GM18873 (cell line): ENCODE data around the gene PBRM1.
A peak's percentile ranks its signal among the peaks of the same experiment; 100 is the strongest.
"Not testable (repeated sequence)": the region's sequence is repeated elsewhere in the genome, so short reads cannot be mapped to it uniquely, and the experiment has no call there.

Experiments used
- ATAC-seq: cut with Tn5 transposase; IDR thresholded peaks from one replicate; pipeline ENCODE4 v1.9.1; 2021; ENCODE audit warnings: mild to moderate bottlenecking, moderate library complexity, moderate number of reproducible peaks; ENCODE audit not compliant: unreplicated experiment, low FRiP score

Gene PBRM1

DNA sequence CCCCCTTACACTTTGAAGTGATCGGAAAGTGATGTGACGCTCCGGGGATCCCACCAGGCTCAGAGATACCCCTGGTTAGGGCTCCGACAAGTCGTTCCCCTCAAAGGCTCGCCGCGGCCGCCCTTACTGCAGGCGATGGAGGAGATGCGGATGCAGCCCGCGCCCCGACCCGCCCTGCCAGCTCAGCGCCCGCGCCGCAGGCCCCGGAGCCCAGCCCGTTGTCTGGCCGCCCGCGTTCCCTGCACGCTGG is 19.6 kb upstream of the PBRM1 start:
- ATAC-seq: no peak

DNA sequence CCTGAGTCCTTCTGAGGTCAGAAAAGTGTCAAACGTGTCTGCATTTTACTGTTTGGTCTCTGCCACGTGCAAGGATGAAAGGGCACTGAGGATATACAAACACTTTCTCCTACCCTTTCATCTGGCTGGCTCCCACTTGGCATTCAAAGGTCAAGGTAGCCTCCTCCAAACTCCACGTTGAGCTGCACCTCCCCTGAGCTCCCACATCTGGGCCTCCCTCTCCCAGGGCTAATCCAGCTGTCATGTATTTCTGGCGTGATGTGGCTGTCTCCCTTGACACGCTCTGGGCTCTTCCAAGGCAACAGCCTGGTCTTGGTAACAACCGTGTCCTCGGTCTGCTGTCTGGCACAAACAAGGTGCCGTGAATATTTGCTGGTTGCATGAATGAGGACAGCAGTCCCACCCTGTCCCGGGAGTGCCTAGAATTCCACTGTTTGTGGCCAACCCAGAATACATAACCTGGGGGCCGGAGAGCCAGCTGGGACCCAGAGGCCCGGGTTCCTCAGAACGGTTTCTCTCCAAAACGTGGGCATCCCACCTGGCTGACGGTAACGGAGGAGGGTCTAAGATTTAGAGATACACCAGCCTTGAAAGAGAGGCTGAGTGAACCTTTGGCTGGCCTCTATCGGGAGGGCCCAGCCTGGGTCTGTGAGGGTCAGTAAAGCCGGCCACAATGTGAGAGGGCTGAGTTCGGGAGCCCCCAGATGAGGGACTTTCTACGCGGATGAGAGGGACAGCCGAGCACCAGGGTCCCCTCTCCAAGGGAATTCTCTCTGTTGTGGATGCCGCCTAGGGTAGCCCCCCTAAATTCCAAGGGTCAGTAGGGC is 19.1 kb upstream of the PBRM1 start:
- ATAC-seq: no peak

GRCh38 chr3:52703341-52703740 is 17.6 kb upstream of the PBRM1 start:
- ATAC-seq: no peak

GRCh38 chr3:52697632-52697965 is 11.9 kb upstream of the PBRM1 start:
- ATAC-seq: no peak

DNA sequence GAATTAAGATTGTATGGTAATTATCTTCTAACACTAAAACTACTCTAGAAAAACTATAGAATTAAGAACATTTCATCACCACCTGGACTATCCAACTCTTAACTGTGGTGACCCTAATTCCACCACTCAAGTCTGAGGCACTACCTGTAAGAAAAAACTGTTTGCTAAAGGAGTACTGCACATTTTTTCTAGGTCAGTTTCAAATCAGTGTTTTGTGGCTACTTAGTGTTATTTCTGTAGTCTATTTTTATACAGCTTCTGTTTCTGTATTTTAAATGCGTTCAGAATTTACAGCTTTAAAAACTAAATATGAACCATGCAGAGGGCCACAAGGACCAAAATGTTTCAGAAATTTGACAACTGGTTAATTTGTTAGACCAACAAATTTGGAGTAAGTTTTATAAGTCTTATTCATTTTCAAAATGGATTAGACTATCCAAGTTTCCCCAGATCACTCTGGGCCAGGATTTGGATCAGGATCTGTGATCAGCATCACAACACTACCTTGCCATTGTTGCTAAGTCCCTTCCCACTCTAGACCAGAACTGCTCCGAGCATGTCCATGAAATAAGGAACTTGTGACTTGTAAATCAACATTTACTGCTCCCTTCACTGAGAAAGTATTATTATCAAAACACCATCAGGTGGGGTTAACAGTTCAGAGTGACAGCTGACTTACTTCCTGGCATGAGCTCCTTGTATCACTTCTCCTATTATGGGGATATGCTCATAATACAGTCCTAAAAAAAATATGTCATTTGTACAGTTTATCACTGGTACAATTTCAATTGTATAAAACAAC is 11.3 kb upstream of the PBRM1 start:
- no peak for ATAC-seq

GRCh38 chr3:52695798-52696671 is 10.3 kb upstream of the PBRM1 start:
- ATAC-seq: no peak

GRCh38 chr3:52694528-52695189 is 8.9 kb upstream of the PBRM1 start:
- no peak for ATAC-seq

GRCh38 chr3:52693071-52693470 is 7.4 kb upstream of the PBRM1 start:
- no peak for ATAC-seq

DNA sequence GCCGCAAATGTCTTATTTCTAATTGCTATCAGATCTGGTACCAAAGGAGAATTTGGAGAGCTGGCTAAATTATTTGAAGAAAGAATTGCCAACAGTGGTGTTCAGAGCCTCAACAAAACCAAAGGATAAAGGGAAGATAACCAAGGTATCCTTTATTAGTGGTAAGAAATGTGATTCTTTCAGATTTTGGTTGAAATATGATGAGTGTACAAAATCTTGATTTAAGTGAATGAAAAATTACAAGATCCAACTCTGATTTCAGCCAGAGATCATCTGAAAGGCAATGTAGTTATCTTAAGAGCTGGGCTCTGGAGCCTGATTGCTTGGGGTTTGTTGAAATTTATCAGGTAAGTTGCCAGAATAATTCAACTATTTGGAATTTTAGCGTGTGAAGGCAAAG is 4.8 kb upstream of the PBRM1 start:
- ATAC-seq: no peak

DNA sequence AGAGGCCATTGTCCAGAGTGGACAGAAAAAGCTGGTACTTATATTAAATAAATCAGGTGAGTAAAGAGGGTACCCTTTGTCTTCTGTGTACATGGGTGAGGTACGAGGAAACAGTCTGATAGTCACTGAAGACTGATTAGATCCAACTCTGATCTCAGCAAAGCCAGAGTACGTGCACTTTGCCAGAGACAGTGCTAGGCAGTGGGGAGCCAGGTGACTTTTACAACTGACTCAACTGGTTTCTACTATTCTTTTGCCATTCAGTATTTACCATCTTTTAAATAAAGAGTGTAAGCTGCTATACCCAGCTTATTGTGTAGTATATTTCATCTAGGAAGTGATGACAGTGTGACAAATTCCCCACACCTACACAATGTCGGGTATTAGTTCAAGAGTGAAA is 3.4 kb upstream of the PBRM1 start:
- no peak for ATAC-seq

- no peak for ATAC-seq
Observed at GRCh38 chr3:52688266-52688665, 2.6 kb upstream of the PBRM1 start.

GRCh38 chr3:52685285-52685708 is 416 bp downstream of the PBRM1 start:
- peak; percentile 58 for ATAC-seq

DNA sequence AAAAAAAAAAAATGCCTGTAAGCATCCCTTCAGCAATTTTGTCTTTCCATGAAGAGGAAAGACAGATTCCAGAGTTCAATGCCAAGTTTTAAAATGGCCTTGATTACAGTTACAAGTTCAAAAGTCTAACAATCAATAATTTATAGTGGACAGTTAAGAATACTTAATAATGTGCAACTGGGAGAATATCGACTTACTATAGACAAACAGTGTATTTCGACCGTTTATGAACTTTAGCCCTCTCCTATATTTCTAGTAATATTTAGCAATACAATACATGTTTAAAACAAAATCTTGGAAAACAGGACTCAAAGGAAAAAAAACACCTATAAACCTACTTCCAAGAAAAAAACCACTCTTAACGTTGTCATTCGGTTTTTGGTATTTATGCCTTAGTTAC is 1.5 kb downstream of the PBRM1 start:
- ATAC-seq: no peak

DNA sequence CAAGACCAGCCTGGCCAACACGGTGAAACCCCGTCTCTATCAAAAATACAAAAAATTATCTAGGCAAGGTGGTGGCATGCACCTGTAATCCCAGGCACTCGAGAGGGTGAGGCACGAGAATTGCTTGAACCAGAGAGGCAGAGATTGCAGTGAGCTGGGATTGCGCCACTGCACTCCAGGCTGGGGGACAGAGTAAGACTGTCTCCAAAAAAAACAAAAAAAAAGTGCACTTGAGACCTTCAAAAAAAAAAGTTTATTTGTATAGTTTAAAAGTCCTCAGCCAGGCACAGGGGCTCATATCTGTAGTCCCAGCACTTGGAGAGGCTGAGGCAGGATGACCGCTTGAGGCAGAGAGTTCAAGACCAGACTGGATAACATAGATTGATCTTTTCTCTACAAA is 2.1 kb downstream of the PBRM1 start:
- no peak for ATAC-seq

DNA sequence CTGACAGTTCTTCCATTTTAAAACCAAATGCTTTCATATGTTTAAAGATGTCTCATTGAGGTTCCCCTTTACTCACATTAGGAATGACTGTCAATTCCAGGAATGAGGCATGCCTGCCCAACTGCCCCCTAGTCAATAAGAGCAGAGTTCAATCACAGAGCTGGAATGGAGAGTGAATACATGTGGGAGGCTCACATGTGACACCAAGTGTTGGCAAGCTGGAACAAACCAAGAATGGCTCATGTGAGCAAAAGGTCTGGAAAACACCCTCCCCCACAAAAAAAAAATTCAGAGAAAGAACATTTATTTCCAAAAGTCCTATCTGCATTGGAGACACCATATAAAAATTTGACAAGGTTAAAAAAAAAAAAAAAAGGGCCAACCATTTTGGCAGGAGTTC is 3.7 kb downstream of the PBRM1 start:
- ATAC-seq: no peak

DNA sequence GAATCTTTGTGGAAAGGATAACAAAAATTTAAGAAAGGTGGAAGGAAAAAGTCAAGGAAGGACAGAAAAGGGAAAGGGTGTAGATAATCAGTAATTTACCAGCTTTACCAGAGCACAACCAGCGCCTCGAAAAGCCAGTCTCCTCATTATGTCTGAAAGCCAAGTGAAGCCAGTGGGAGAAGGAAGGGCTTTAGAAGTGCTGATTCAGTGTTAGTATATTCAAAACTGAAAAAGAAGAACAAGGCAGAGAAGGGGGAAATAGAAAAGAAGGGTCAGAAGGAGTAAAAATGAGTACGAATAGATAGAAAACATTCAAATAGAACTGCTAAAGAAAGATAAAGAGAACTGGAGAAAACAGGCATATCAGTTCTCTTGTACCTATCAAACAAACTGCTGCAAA is 4.1 kb downstream of the PBRM1 start:
- ATAC-seq: no peak

- no peak for ATAC-seq
Observed at GRCh38 chr3:52679811-52680210, 5.9 kb downstream of the PBRM1 start.

DNA sequence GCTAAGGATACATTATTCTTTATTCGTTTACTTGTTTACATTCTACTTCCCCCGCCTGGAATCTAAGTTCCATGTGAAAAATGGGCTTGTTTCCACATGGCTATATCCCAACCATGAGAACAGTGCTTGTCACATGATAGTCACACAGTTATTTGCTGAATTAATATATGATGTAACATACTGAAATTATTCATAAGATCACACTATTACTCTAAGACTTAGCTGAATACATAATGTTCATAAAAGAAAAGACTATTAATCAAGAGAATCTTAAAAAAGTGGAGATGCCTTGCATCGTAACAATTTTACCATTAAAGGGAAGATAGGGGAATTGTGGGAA is 6.5 kb downstream of the PBRM1 start:
- no peak for ATAC-seq

DNA sequence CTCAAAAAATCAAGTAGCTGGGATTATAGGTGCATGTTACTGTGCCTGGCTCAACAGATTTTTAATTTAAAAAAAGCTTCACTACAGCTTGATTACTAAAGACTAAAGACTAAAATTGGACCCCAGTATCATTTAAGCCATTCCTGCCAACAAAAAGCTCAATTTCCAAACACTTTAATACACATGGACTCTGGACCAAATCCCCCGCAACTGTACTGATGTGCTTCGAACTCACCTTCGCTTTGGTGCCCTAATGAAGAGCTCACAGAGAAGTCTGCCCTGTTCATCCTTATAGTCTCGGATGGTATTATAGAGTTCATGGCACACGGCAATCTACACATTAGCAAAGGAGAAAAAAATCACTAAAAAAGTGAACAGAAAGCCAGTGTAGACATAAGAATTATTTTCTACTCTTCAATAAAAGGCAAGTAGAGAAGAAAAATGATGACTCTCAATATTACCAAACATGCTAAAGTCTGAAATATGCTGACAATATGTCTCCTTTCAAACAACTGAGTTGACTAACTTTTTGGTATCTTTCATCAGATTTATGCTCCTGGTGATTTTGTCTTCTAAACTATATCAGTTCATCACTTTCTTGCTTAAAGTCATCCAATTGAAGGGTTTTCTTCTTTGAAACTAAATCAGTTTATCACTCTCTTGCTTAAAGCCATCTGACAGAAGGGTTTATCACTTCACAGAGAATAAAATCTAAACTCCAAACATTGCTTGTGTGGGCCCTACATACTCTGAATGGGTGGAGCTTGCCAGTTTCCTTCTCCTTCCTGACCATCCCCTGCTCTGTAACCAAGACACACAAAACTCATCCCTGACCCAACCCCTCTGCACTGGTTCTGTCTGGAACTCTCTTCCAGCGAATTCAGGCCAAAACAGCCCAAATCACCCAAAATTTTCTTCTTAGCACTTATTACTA is 7.2 kb downstream of the PBRM1 start:
- ATAC-seq: no peak

DNA sequence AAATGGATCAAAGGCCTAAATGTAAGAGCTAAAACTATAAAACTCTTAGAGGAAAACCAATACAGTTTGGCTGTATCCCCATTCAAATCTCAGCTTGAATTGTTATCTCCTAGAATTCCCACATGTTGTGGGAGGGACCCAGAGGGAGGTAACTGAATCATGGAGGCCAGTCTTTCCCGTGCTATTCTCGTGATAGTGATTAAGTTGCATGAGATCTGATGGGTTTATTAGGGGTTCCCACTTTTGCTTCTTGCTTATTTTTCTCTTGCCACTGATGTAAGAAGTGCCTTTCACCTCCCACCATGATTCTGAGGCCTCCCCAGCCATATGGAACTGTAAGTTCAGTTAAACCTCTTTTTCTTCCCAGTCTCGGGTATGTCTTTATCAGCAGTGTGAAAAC is 9.5 kb downstream of the PBRM1 start:
- not testable (repeated sequence) for ATAC-seq
